KMS-11 (cell line): ENCODE data around the gene TMEM232.
"Not testable (repeated sequence)": the region's sequence is repeated elsewhere in the genome, so short reads cannot be mapped to it uniquely, and the experiment has no call there.

Experiments
- H2AFZ ChIP-seq: fragments of 200-600 bp; sonication (generic); 2 replicates; pipeline ENCODE4 v1.6.1; 2016; ENCODE audit warnings: antibody characterized with exemption, mixed run types, low read depth
- H3K27ac ChIP-seq: fragments of 200-600 bp; sonication (generic); 2 replicates; pipeline ENCODE4 v1.6.1; 2016; ENCODE audit warnings: mild to moderate bottlenecking, mixed run types
- H3K27me3 ChIP-seq: fragments of 200-600 bp; sonication (generic); 2 replicates; pipeline ENCODE4 v1.6.1; 2017; ENCODE audit warnings: mild to moderate bottlenecking, low read depth, mixed run types, moderate library complexity; ENCODE audit not compliant: insufficient read depth
- H3K36me3 ChIP-seq: fragments of 200-600 bp; sonication (generic); 2 replicates; pipeline ENCODE4 v1.6.1; 2017; ENCODE audit warnings: mild to moderate bottlenecking, mixed run types; ENCODE audit not compliant: insufficient read depth
- H3K4me1 ChIP-seq: fragments of 200-600 bp; sonication (generic); 2 replicates; pipeline ENCODE4 v1.6.1; 2016; ENCODE audit warnings: mild to moderate bottlenecking, low read depth, mixed run types; ENCODE audit not compliant: poor library complexity, severe bottlenecking
- H3K4me2 ChIP-seq: fragments of 200-600 bp; sonication (generic); 2 replicates; pipeline ENCODE4 v1.7.0; 2016; ENCODE audit warnings: mild to moderate bottlenecking, mixed run types
- H3K4me3 ChIP-seq: fragments of 200-600 bp; sonication (generic); IDR thresholded peaks from 2 replicates; pipeline ENCODE4 v1.6.1; 2017; ENCODE audit warnings: low read depth, low read length, mixed read lengths; ENCODE audit not compliant: insufficient read depth
- H3K79me2 ChIP-seq: fragments of 200-600 bp; sonication (generic); 2 replicates; pipeline ENCODE4 v1.6.1; 2016; ENCODE audit warnings: low read depth, mixed run types; ENCODE audit not compliant: insufficient read depth
- H3K9ac ChIP-seq: fragments of 200-600 bp; sonication (generic); 2 replicates; pipeline ENCODE4 v1.6.1; 2016; ENCODE audit warnings: mild to moderate bottlenecking, mixed run types
- H4K20me1 ChIP-seq: fragments of 200-600 bp; sonication (generic); 2 replicates; pipeline ENCODE4 v1.6.1; 2016; ENCODE audit warnings: mild to moderate bottlenecking, mixed run types; ENCODE audit not compliant: insufficient read depth
- TF ChIP-seq, protein P1 (sequence below): fragments of 200-600 bp; sonication (generic); conservative IDR thresholded peaks from 2 replicates; pipeline ENCODE4 v1.6.1; 2017; ENCODE audit warnings: low read depth, mild to moderate bottlenecking, antibody characterized with exemption, low read length, moderate library complexity, mixed read lengths

TMEM232 gene

GRCh38 chr5:110536120-110537115, 190.1 kb downstream of the TMEM232 start:
- no peaks in the 10 kb centered on the region for H3K79me2 ChIP-seq
- H3K27me3 ChIP-seq: no peaks in the 10 kb centered on the region
- H3K4me1 ChIP-seq: no peaks in the 10 kb centered on the region
- no peak overlapping the region for H3K4me2 ChIP-seq
- no peak overlapping the region for H3K9ac ChIP-seq
- H3K27ac ChIP-seq: no peak overlapping the region
- no peak overlapping the region for H2AFZ ChIP-seq
- no peaks in the 10 kb centered on the region for H3K36me3 ChIP-seq
- TF ChIP-seq, protein P1, sequence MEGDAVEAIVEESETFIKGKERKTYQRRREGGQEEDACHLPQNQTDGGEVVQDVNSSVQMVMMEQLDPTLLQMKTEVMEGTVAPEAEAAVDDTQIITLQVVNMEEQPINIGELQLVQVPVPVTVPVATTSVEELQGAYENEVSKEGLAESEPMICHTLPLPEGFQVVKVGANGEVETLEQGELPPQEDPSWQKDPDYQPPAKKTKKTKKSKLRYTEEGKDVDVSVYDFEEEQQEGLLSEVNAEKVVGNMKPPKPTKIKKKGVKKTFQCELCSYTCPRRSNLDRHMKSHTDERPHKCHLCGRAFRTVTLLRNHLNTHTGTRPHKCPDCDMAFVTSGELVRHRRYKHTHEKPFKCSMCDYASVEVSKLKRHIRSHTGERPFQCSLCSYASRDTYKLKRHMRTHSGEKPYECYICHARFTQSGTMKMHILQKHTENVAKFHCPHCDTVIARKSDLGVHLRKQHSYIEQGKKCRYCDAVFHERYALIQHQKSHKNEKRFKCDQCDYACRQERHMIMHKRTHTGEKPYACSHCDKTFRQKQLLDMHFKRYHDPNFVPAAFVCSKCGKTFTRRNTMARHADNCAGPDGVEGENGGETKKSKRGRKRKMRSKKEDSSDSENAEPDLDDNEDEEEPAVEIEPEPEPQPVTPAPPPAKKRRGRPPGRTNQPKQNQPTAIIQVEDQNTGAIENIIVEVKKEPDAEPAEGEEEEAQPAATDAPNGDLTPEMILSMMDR: no peak
- H3K4me3 ChIP-seq: no peak overlapping the region
- no peaks in the 10 kb centered on the region for H4K20me1 ChIP-seq

DNA sequence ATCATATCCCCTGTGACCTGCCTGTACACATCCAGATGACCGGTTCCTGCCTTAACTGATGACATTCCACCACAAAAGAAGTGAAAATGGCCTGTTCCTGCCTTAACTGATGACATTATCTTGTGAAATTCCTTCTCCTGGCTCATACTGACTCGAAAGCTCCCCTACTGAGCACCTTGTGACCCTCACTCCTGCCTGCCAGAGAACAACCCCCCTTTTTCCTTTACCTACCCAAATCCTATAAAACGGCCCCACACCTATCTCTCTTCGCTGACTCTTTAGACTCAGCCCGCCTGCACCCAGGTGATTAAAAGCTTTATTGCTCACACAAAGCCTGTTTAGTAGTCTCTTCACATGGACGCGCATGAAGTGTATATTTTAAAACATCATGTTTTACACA, 191.3 kb downstream of the TMEM232 start:
- H4K20me1 ChIP-seq, H2AFZ ChIP-seq, H3K9ac ChIP-seq, H3K4me1 ChIP-seq, H3K4me3 ChIP-seq, H3K27ac ChIP-seq, H3K79me2 ChIP-seq, H3K27me3 ChIP-seq, H3K4me2 ChIP-seq, H3K36me3 ChIP-seq: not testable (repeated sequence)

- H3K79me2 ChIP-seq: no peaks in the 10 kb centered on the region
Measured at GRCh38 chr5:110525762-110526161, 200.7 kb downstream of the TMEM232 start.

GRCh38 chr5:110517396-110517795, 209.1 kb downstream of the TMEM232 start:
- Histone ChIP-seq H2AFZ (no peak overlapping the region), H3K27ac (no peak overlapping the region), H3K27me3 (no peaks in the 10 kb centered on the region), H3K4me1 (no peaks in the 10 kb centered on the region), H3K4me2 (no peak overlapping the region), H3K79me2 (no peaks in the 10 kb centered on the region), H3K36me3 (no peaks in the 10 kb centered on the region), H4K20me1 (no peaks in the 10 kb centered on the region), H3K9ac (no peak overlapping the region), H3K4me3 (no peak overlapping the region)
- TF ChIP-seq, protein P1: no peak

More at GRCh38 chr5:110525762-110526161, 200.7 kb downstream of the TMEM232 start:
- no peak overlapping the region for H3K27ac ChIP-seq
- H4K20me1 ChIP-seq: no peaks in the 10 kb centered on the region
- no peak overlapping the region for H3K9ac ChIP-seq
- no peaks in the 10 kb centered on the region for H3K4me1 ChIP-seq
- no peak overlapping the region for H3K4me2 ChIP-seq
- H3K36me3 ChIP-seq: no peaks in the 10 kb centered on the region
- TF ChIP-seq, protein P1: no peak
- H3K27me3 ChIP-seq: no peaks in the 10 kb centered on the region
- no peak overlapping the region for H3K4me3 ChIP-seq
- no peak overlapping the region for H2AFZ ChIP-seq

DNA sequence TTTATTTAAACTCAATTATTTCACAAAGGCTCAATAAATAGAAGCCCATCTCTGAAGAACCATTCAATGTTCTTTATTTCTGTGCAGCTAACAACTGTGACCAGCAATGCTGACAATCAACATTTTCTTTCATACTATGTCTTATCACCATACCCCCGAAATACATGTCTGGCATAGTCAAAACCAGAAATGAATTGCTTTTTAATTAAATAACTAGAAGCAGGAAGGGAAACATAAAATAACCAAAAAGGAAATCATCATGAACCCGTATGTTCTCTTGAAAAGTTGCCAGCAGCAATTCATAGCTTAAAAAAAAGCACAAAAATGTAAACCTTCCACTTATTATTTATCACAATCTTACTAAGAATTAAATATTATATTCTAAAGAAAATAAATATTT, 212.4 kb downstream of the TMEM232 start:
- H3K9ac ChIP-seq: no peak overlapping the region
- no peaks in the 10 kb centered on the region for H3K79me2 ChIP-seq
- no peaks in the 10 kb centered on the region for H3K36me3 ChIP-seq
- H3K27me3 ChIP-seq: no peaks in the 10 kb centered on the region
- no peaks in the 10 kb centered on the region for H3K4me1 ChIP-seq
- H3K27ac ChIP-seq: no peak overlapping the region
- no peak overlapping the region for H2AFZ ChIP-seq
- no peak overlapping the region for H3K4me2 ChIP-seq
- H4K20me1 ChIP-seq: no peaks in the 10 kb centered on the region
- TF ChIP-seq, protein P1: no peak
- H3K4me3 ChIP-seq: no peak overlapping the region
